ENCODE data around the gene KRTAP20-2. TPM values are rescaled to one million over a fixed set of nuclear protein-coding genes. Genes with fewer than 3 reads are reported as not detected.

The KRTAP20-2 gene
- total and polyA plus RNA-seq, 2 experiments from 2014 or later, result not detected

GRCh38 chr21:30652891-30653290 is 17.9 kb downstream of the KRTAP20-2 start:
- Histone ChIP-seq H3K4me1 (ENCODE audit: insufficient read depth) (no peaks in the 10 kb centered on the region), H3K27ac (no peak overlapping the region), H3K4me2 (no peak overlapping the region), H4K20me1 (ENCODE audit: insufficient read depth, poor library complexity, severe bottlenecking) (no peaks in the 10 kb centered on the region), H3K27me3 (no peaks in the 10 kb centered on the region), H3K79me2 (no peaks in the 10 kb centered on the region), H3K36me3 (replicated peaks; ENCODE audit: insufficient read depth, low read depth) (no peaks in the 10 kb centered on the region), H3K9me2 (replicated peaks; ENCODE audit: insufficient read depth) (no peaks in the 10 kb centered on the region), H3K4me3 (no peak overlapping the region), H2AFZ (no peak overlapping the region), H3K9me3 (ENCODE audit: low read depth) (no peaks in the 10 kb centered on the region)
- TF ChIP-seq EZH2 (IDR thresholded peaks at IDR 0.05; ENCODE audit: borderline replicate concordance), result no peak
- TF ChIP-seq, protein P1, sequence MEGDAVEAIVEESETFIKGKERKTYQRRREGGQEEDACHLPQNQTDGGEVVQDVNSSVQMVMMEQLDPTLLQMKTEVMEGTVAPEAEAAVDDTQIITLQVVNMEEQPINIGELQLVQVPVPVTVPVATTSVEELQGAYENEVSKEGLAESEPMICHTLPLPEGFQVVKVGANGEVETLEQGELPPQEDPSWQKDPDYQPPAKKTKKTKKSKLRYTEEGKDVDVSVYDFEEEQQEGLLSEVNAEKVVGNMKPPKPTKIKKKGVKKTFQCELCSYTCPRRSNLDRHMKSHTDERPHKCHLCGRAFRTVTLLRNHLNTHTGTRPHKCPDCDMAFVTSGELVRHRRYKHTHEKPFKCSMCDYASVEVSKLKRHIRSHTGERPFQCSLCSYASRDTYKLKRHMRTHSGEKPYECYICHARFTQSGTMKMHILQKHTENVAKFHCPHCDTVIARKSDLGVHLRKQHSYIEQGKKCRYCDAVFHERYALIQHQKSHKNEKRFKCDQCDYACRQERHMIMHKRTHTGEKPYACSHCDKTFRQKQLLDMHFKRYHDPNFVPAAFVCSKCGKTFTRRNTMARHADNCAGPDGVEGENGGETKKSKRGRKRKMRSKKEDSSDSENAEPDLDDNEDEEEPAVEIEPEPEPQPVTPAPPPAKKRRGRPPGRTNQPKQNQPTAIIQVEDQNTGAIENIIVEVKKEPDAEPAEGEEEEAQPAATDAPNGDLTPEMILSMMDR (IDR thresholded peaks at IDR 0.05; ENCODE audit: poor library complexity), result no peak
- DNase-seq (ENCODE audit: low spot score), result no peak

- WGBS (ENCODE audit: low lambda C conversion rate, missing lambda C conversion rate), result 53% methylated on average over 1 of the region's 1 CpG
- no peaks in the 10 kb centered on the region for H3K36me3 ChIP-seq (replicated peaks; ENCODE audit: insufficient read depth, low read depth)
- no peaks in the 10 kb centered on the region for H3K9me3 ChIP-seq (ENCODE audit: low read depth)
- H3K4me1 ChIP-seq (ENCODE audit: insufficient read depth), result no peaks in the 10 kb centered on the region
- no peak overlapping the region for H3K27ac ChIP-seq
- no peaks in the 10 kb centered on the region for H4K20me1 ChIP-seq (ENCODE audit: insufficient read depth, poor library complexity, severe bottlenecking)
- no peak overlapping the region for H3K4me2 ChIP-seq
- H3K9me2 ChIP-seq (replicated peaks; ENCODE audit: insufficient read depth), result no peaks in the 10 kb centered on the region
- H3K4me3 ChIP-seq, result no peak overlapping the region
- H3K27me3 ChIP-seq, result no peaks in the 10 kb centered on the region
- H3K79me2 ChIP-seq, result no peaks in the 10 kb centered on the region
- DNase-seq (ENCODE audit: low spot score), result no peak
- H2AFZ ChIP-seq, result no peak overlapping the region
- TF ChIP-seq EZH2phosphoT487 (IDR thresholded peaks at IDR 0.05; ENCODE audit: low read depth, severe bottlenecking, unreplicated experiment) (no peak), EZH2 (IDR thresholded peaks at IDR 0.05; ENCODE audit: borderline replicate concordance) (no peak)
- TF ChIP-seq, protein P1 (IDR thresholded peaks at IDR 0.05; ENCODE audit: poor library complexity), result no peak
Observed at GRCh38 chr21:30668776-30669175, 33.8 kb downstream of the KRTAP20-2 start.

DNA sequence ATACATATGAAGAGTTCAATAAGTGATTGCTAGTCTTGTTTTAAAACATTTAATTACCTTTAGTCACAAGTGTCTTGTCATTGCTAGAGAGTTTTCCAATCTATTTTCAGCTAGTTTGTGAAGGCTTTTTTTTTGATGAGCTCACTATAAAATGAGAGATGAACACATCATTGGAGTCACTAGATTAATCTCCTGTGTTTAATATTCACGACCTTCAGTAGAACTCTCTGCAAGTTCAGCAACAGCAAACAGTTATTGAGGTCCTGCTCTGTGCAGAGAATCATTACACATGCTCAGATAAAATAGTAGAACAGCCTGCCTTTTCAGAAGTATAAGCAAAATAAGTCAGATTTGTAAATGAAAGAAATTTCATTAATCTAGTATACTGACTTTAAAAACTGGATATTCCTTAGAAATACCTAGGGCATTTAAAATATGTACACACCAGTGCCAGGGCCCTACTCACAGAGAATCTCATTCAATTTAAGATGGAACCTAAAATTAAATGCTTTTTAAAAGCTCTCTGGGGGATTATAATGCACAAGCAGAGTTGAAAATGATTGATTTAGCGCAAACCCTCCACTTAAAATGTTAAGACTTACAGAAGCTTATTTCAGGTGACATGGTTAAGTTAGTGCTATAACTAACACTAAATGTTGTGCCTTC is 38.1 kb downstream of the KRTAP20-2 start:
- no peaks in the 10 kb centered on the region for H3K36me3 ChIP-seq (replicated peaks; ENCODE audit: insufficient read depth, low read depth)

More for the DNA sequence above, 38.1 kb downstream of the KRTAP20-2 start:
- Histone ChIP-seq H3K27me3 (no peaks in the 10 kb centered on the region), H4K20me1 (ENCODE audit: insufficient read depth, poor library complexity, severe bottlenecking) (no peaks in the 10 kb centered on the region), H3K9me3 (ENCODE audit: low read depth) (no peaks in the 10 kb centered on the region), H3K4me1 (ENCODE audit: insufficient read depth) (no peaks in the 10 kb centered on the region), H3K9me2 (replicated peaks; ENCODE audit: insufficient read depth) (no peaks in the 10 kb centered on the region), H3K27ac (no peak overlapping the region), H2AFZ (no peak overlapping the region), H3K79me2 (no peaks in the 10 kb centered on the region), H3K4me2 (no peak overlapping the region), H3K4me3 (no peak overlapping the region)
- TF ChIP-seq, protein P1 (IDR thresholded peaks at IDR 0.05; ENCODE audit: poor library complexity), result no peak
- no peak for TF ChIP-seq EZH2 (IDR thresholded peaks at IDR 0.05; ENCODE audit: borderline replicate concordance)
- no peak for TF ChIP-seq EZH2phosphoT487 (IDR thresholded peaks at IDR 0.05; ENCODE audit: low read depth, severe bottlenecking, unreplicated experiment)
- DNase-seq (ENCODE audit: low spot score), result no peak
- WGBS (ENCODE audit: low lambda C conversion rate, missing lambda C conversion rate), result 70% methylated on average over 2 of the region's 2 CpGs
